Uterus (tissue), 4 donors: ENCODE data around the gene PRF1. TPM values are rescaled to one million over a fixed set of nuclear protein-coding genes. Genes with fewer than 3 reads are reported as not detected.

Experiments
- DNase-seq, 2 donors: peaks; one replicate each; pipeline ENCODE4 v3.0.0-alpha.2; 2019 to 2020
- H3K27ac ChIP-seq, 2 donors: fragments of 200-600 bp; sonication (generic); 1 replicate in 1 of 2; 2 replicates in 1 of 2; pipeline ENCODE4 v1.5.1; 2016 to 2018
- H3K27me3 ChIP-seq, 2 donors: fragments of 200-600 bp; sonication (generic); one replicate each; pipeline ENCODE4 v1.5.1; 2018 to 2019; ENCODE audit warnings: control low read depth in 1 of 2
- H3K36me3 ChIP-seq, 2 donors: fragments of 200-600 bp; sonication (generic); one replicate each; pipeline ENCODE4 v1.5.1; 2019; ENCODE audit warnings: control low read depth in 1 of 2
- H3K4me1 ChIP-seq, 2 donors: fragments of 200-600 bp; sonication (generic); one replicate each; pipeline ENCODE4 v1.5.1; 2018 to 2019; ENCODE audit warnings: control low read depth in 1 of 2
- H3K4me3 ChIP-seq, 2 donors: fragments of 200-600 bp; sonication (generic); 1 replicate in 1 of 2; 2 replicates in 1 of 2; pipeline ENCODE4 v1.5.1; 2018 to 2019; ENCODE audit warnings: mild to moderate bottlenecking in 1 of 2
- H3K9me3 ChIP-seq, 2 donors: fragments of 200-600 bp; sonication (generic); one replicate each; pipeline ENCODE4 v1.5.1; 2019; ENCODE audit warnings: control low read depth in 1 of 2
- CTCF ChIP-seq, 4 experiments: fragments of 200-600 bp in 2 of 4; fragments of 450-650 bp in 2 of 4; sonication (generic) in 2 of 4; IDR thresholded peaks; one replicate each; pipeline ENCODE4 v1.5.1; 2016 to 2019; ENCODE audit warnings: antibody characterized with exemption in 4 of 4, mild to moderate bottlenecking in 2 of 4, moderate library complexity in 1 of 4
- POLR2A ChIP-seq, 2 donors: fragments of 450-650 bp; IDR thresholded peaks; one replicate each; pipeline ENCODE4 v1.6.1; 2016; ENCODE audit warnings: antibody characterized with exemption in 2 of 2, mild to moderate bottlenecking in 1 of 2, moderate library complexity in 1 of 2
- intact Hi-C: fragments of 100-400 bp; cut with DNase I; formaldehyde crosslinking; loops from one replicate; pipeline ENCODE4 v1.15.1; 2023; ENCODE audit warnings: low total_unique reads
- total RNA-seq, 4 donors: library from RNA; depleted of rRNA in 3 of 4; stranded (reverse); fragments of >200 nt in 3 of 4; gene quantifications; one replicate each; pipeline versions ENCODE4 v1.1.0 to v1.2.4, GENCODE V29; 2014 to 2023
- donor health status: DM: yes; HTN: yes; CAD: no.

PRF1 gene
- total RNA-seq, 4 donors from 2014 or later = 0.51 to 8.7 (median 1.1) TPM; not detected in 1

DNA sequence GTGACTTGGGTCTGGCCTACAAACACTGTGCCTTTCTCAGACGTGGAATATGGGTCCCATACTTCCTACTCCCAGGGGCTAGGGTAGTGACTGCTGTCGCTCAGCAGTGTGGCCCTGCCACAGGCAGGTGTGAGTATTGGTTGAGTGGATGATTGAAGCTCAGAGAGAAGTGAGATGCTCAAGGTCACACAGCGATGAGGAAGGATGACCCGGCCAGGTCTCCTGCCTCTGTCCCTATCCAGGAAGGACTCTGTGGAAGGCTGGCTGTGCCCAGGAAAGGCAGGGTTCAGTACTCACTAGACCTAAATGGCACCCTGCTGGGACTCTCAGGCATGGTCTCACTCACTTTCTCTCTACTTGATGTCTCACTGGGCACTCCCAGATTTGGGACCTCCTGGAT lies 2.8 kb downstream of the PRF1 start:
- no peak for TF ChIP-seq POLR2A (IDR thresholded peaks at IDR 0.05)
- TF ChIP-seq CTCF (IDR thresholded peaks at IDR 0.05) = no peak
- Histone ChIP-seq H3K4me3 (no peak overlapping the region), H3K36me3 (no peaks in the 10 kb centered on the region), H3K27ac (no peak overlapping the region), H3K4me1 (no peaks in the 10 kb centered on the region), H3K9me3 (no peaks in the 10 kb centered on the region), H3K27me3 (no peaks in the 10 kb centered on the region)
- intact Hi-C loops = no loop called here
- DNase-seq = no peak

DNA sequence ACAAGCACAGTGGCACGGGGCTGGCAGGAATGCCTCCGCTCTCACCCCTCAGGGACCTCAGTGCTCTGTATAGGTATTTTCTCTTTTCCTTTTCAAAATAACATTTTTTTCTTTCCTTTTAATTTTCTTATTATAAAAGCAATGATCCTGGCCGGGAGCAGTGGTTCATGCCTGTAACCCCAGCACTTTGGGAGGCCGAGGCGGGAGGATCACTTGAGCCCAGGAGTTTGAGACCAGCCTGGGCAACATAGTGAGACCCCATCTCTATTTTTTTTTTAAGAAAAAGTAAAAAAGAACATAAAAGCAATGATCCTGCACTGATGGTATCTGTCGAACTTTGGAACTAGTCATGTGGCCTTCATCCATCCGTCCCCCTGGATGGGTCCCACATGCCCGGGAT lies 3.2 kb downstream of the PRF1 start:
- intact Hi-C loops = no loop called here
- no peaks in the 10 kb centered on the region for H3K4me1 ChIP-seq
- H3K27me3 ChIP-seq = no peaks in the 10 kb centered on the region
- no peaks in the 10 kb centered on the region for H3K9me3 ChIP-seq
- DNase-seq = no peak
- no peak overlapping the region for H3K4me3 ChIP-seq
- H3K36me3 ChIP-seq = no peaks in the 10 kb centered on the region
- H3K27ac ChIP-seq = no peak overlapping the region
- no peak for TF ChIP-seq CTCF (IDR thresholded peaks at IDR 0.05)
- no peak for TF ChIP-seq POLR2A (IDR thresholded peaks at IDR 0.05)

DNA sequence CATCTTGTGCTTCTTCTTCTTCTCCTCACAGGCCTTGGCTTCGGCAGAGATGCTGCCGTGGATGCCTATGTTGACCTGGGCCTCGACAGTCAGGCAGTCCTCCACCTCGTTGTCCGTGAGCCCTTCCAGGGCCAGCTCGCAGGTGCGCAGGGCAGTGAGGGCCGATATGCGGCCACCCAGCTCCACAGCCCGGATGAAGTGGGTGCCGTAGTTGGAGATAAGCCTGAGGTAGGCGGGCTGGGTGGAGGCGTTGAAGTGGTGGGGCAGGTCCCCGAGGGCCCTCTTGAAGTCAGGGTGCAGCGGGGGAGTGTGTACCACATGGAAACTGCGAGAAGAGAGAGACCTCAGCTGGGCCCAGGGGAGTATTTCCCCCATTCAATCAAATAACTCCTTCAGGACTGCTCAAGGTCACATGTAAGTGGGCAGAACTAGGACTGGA lies 3.7 kb downstream of the PRF1 start:
- TF ChIP-seq POLR2A (IDR thresholded peaks at IDR 0.05) (no peak), CTCF (IDR thresholded peaks at IDR 0.05) (no peak)
- no peaks in the 10 kb centered on the region for H3K27me3 ChIP-seq
- intact Hi-C loops = no loop called here
- no peak overlapping the region for H3K27ac ChIP-seq
- no peak for DNase-seq
- no peaks in the 10 kb centered on the region for H3K4me1 ChIP-seq
- H3K4me3 ChIP-seq = no peak overlapping the region
- H3K9me3 ChIP-seq = no peaks in the 10 kb centered on the region
- H3K36me3 ChIP-seq = no peaks in the 10 kb centered on the region

- H3K9me3 ChIP-seq = no peaks in the 10 kb centered on the region
- H3K27me3 ChIP-seq = no peaks in the 10 kb centered on the region
- no peak overlapping the region for H3K27ac ChIP-seq
- intact Hi-C loops = no loop called here
- no peak for DNase-seq
- TF ChIP-seq POLR2A (IDR thresholded peaks at IDR 0.05) (no peak), CTCF (IDR thresholded peaks at IDR 0.05) (no peak)
- H3K4me3 ChIP-seq = no peak overlapping the region
- H3K4me1 ChIP-seq = no peaks in the 10 kb centered on the region
- H3K36me3 ChIP-seq = no peaks in the 10 kb centered on the region
Measured at GRCh38 chr10:70597856-70598815, 4.4 kb downstream of the PRF1 start.
